ENCODE measurements around the gene PYGB.

Gene PYGB

GRCh38 chr20:25271486-25272222 is 23.8 kb downstream of the PYGB start:
- no peak for DNase-seq

GRCh38 chr20:25272223-25273000 is 24.5 kb downstream of the PYGB start:
- DNase-seq = no peak

- no peak for DNase-seq
These were observed 25.2 kb downstream of the PYGB start for GRCh38 chr20:25273046-25273445.

- DNase-seq = no peak
These were observed 25.9 kb downstream of the PYGB start for GRCh38 chr20:25273541-25274358.

GRCh38 chr20:25274481-25274880 is 26.6 kb downstream of the PYGB start:
- no peak for DNase-seq

- no peak for DNase-seq
These were observed 27.3 kb downstream of the PYGB start for GRCh38 chr20:25274891-25275812.

GRCh38 chr20:25275813-25276532 is 28.1 kb downstream of the PYGB start:
- no peak for DNase-seq

GRCh38 chr20:25276533-25277050 is 28.7 kb downstream of the PYGB start:
- DNase-seq = no peak

GRCh38 chr20:25277051-25277801 is 29.3 kb downstream of the PYGB start:
- DNase-seq = no peak

- DNase-seq = no peak
These were observed 30.1 kb downstream of the PYGB start for GRCh38 chr20:25277941-25278521.

GRCh38 chr20:25278636-25279361 is 30.9 kb downstream of the PYGB start:
- DNase-seq = no peak

- no peak for DNase-seq
These were observed 31.5 kb downstream of the PYGB start for GRCh38 chr20:25279403-25279802.

- DNase-seq = no peak
These were observed 32.2 kb downstream of the PYGB start for GRCh38 chr20:25280051-25280573.

GRCh38 chr20:25280574-25281535 is 33.0 kb downstream of the PYGB start:
- no peak for DNase-seq

GRCh38 chr20:25281541-25281991 is 33.7 kb downstream of the PYGB start:
- DNase-seq = no peak

- no peak for DNase-seq
These were observed 34.3 kb downstream of the PYGB start for GRCh38 chr20:25282034-25282781.

GRCh38 chr20:25282796-25283195 is 34.9 kb downstream of the PYGB start:
- DNase-seq = no peak
